NCI-H748 treated with DMSO at 0.1 percent for 48 hours (cell line): Measurements from ENCODE around the gene PI4K2B.
"Not testable (repeated sequence)": the region's sequence is repeated elsewhere in the genome, so short reads cannot be mapped to it uniquely, and the experiment has no call there.

Experiments used
- DNase-seq: peaks from one replicate; lab custom pipeline; 2025; lab: John Stamatoyannopoulos, UW

Gene PI4K2B

DNA sequence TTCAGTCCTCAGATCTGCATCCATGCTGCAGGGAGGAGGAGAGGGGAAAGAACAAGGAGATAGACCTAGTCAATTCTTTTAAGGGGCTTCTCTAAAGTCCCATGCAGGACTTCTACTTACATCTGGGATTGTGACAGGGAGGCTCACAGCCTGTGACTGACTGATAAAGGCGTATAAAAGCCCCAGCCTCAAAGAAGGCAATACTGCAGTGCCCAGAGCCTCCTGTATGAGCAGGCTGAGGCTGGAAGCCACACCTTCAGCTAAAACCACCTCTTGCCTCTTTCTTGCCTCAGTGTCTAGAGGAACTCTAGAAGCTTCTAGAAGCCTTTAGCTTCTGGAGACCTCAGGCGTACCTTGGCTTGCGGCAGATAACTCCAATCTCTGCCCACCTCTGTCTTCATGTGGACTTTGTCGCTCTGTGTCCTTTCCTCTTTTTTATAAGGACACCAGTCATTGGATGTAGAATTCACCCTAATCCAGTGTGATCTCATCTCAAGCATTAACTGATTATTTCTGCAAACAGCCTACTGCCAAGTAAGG, 72.8 kb downstream of the PI4K2B start:
- DNase-seq = no peak

DNA sequence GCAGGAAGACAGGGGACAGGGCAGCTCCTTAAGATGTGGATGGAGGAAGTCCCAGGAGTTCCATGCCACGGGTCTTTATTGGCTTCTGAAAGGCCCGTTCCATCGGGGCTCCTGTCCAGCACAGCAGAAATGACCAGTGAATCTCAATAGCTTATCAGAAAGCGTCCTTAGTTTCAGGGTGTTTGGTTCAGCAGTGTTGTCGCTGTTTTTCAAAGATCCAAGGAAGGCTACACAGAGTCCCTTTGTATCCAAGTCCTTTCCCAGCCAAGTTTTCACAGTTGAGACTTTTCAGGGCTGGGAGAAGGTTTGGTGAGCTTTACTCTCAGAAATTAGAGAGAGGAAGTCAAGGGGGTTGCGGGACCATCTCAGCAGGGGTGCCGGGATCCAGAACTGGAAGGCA, 73.8 kb downstream of the PI4K2B start:
- no peak for DNase-seq

DNA sequence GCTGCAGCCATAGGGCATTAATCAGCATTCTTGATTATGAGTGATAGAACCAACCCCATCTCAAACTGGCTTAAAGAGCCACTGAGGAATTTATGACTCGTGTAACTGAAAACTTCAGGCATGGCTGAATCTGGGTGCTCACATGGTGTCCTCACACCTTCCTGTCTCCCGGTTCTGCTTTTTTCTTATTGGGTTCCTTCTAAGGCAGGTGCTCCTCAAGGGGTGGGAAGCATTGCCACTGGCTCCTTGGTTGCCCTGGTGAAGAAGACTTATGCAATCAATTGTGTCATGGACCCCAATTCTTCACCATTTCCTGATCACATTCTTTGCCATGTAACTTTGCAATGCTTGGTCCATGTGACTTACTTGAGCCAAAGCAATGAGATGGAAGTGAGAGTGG, 74.5 kb downstream of the PI4K2B start:
- DNase-seq = no peak

DNA sequence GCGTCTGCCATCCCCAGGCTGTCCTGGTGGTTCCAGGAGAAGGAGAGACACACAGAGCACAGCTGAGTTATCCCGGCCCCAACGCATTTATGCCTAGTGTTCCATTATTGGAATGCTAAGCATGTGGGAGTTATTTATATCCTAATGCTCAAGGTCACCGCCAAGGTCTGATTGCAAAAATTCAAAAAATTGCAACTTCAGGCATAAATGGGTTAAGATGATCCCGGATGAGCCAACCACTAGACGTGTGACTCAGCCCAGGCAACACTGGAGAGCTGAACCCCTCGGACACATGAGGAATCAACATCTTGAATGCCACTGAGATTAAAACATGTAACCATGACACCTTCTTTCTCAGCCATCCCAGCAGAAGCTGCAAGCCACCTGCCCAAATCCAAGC, 74.9 kb downstream of the PI4K2B start:
- DNase-seq = no peak

DNA sequence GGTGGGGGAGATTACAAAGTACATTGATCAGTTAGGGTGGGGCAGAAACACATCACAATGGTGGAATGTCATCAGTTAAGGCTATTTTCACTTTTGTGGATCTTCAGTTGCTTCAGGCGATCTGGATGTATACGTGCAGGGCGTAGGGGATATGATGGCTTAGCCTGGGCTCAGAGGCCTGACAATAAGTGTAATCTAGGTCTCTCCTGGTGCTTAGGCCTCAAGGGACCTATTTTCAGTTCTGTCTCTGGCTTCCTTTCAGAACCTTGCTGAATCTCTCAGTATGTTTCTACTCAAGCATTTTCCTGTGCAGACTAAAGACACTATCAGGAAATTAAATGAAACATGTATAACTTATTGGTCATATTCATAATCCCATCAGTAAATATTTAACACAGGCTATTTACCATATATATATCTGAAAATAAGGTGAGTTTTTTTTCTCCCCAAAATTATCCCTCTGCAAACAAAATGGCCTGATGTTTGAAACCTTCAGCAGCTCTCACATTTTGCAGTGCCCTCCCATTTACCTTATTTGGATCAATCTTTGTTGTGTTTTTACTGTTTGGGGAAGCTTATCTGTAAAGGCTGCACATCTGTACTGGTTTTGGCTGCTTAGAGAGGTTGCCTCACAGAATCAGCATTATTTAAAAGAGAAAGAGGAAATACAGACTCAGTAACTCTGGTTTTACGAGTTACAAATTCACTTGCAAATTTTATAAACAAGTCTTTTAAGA, 76.4 kb downstream of the PI4K2B start:
- no peak for DNase-seq

DNA sequence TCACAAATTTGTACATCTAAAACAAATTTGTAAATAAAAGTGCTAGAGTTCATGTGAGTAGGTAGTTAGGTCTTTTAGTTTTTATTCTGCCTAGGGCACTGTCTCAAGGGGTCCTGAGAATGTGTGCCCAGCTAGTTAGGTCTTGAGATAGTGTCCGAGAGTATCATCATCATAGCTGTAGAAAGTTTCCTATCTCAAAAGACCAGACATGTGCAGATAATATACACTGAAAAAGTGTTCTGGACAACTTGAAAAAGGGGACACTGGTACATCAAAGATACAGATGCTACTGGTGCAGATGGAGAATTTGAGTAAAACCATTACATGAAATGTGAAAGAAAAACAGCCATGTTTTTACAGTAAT, 77.0 kb downstream of the PI4K2B start:
- DNase-seq = no peak

DNA sequence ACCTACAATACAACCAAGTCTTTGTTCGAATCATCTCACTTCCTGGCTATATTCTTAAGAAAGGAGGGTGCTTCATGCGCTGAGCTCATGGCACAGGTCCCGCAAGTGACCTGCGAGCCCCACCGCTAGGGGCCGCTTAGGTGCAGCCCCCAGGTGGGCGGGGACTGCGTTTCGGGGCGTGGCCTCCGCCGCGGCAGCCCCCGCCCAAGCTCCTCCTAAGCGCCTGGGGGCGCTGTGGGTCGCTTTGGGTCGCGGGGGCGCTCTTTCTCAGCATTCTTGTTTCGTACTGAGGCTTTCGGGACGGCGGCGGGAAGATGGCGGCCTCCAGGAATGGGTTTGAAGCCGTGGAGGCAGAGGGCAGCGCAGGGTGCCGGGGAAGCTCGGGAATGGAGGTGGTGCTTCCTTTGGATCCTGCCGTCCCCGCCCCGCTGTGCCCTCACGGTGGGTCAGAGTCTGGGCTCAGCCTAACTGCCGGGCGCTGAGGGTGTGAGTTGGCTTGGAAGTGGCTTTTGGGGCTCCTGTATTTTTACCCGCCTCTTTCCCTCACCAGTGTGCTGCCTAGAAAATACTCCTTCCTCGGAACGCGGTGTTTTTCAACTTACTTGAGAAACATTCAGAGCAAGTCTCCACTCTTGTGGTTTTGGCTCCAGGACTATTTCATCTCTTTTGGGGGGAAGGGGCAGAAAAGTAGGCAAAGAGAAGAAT, 78.8 kb downstream of the PI4K2B start, which contains the start of gene ZCCHC4:
TSS of gene ZCCHC4 (plus strand) at position 279 of the 705 bp plus-strand sequence. CDS start at position 315, 36 bp downstream.
- peak; percentile 54 for DNase-seq

DNA sequence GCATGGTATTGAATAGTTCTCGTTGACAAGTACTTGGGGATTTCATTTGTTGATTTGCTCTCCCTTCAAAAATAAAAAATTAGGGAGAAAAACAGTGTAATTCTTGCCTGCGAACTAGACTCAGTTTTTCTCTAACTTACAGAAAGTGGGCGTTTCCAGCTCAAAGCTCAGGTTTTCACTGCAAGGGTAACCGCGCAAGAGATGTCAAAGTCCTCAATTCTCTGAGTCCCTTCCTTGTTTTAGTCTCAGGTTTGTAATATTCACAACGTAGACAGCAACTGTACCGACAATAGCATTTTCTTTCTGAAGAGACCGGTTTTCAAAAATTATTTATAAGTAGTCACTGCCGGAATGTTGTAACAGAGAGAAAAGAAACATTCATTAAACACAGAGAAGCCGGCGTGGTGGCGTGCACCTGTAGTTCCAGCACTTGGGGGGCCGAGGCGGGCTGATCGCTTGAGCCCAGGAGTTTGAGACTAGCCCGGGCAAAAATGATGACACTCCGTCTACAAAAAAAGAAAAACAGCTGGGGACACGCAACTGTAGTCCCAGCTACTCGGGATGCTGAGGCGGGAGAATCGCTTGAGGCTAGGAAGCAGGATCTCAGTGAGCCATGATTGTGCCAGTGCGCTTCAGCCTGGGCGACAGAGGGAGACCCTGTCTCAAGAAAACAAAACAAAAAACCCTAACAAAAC, 79.5 kb downstream of the PI4K2B start:
- DNase-seq = no peak

DNA sequence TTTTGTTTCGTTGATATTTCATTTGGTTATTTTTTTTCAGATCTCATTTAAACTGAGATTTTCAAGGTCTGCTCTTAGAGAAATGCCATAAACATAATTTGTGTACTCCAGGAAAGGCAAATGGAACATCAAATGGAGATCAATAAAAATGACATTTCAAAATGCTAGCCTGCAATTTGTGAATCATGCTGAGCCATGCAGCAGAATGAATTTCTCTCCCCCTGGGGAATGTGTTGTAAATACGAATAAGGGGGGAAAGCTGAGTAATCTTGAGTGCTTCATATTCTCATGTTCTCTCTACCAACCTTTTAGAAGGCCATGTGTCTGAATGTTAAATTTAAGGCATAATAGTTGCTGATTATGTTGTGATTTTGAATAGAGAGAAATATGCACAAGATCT, 86.5 kb downstream of the PI4K2B start:
- DNase-seq = no peak

DNA sequence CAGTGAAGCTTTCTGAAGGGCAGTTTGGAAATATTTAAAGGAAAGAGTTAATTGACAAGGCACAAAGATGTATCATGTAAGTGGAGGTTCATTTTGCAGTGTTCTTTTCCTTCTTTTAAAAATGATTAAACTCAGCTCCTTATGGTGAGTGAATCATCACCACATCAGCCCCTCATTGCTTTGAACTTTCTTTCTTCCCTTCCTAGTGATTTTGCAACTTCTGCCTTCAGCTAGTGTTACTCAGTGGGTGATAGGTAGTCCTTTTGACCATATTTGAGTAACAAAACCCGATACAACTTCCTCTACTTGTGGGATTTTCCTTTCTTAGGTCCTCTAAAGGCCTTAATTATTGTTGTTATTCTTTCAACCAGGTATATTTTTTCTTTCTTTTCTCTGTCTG, 86.9 kb downstream of the PI4K2B start:
- no peak for DNase-seq

DNA sequence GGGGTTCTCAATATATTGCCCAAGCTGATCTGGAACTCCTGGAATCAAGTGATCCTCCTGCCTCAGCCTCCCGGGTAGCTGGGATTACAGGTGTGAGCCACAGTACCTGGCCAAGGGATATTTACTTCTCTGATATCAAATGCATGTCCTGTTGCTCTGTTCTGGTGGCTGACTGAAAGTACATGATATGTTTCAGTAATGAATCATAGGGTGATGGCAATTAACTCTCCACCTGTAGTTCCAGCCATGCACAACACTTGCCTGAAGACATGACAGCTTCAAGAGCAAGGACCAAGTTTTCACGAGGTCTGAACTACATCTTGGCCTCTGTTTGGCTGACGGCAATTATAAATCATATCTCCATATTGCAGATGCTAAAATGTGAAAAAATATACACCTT, 87.9 kb downstream of the PI4K2B start:
- no peak for DNase-seq

DNA sequence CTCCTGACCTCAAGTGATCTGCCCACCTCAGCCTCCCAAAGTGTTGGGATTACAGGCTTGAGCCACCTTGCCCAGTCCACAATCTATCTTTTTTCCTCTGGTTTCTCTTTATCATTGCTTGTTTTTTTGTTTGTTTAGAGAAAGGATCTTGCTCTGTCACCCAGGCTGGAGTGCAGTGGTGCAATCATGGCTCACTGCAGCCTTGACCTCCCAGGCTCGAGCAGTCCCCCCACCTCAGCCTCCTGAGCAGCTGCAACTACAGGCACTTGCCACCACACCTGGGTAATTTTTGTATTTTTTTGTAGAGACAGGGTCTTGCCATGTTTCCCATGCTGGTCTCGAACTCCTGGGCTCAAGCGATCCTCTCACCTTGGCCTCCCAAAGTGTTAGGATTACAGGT, 94.6 kb downstream of the PI4K2B start:
- DNase-seq = not testable (repeated sequence)
